GM04504 (cell line): ENCODE results near the gene KBTBD13.

Source experiments
- DNase-seq: peaks from one replicate; pipeline ENCODE4 v3.0.0-alpha.2; 2012; ENCODE audit warnings: low read depth

Gene KBTBD13

DNA sequence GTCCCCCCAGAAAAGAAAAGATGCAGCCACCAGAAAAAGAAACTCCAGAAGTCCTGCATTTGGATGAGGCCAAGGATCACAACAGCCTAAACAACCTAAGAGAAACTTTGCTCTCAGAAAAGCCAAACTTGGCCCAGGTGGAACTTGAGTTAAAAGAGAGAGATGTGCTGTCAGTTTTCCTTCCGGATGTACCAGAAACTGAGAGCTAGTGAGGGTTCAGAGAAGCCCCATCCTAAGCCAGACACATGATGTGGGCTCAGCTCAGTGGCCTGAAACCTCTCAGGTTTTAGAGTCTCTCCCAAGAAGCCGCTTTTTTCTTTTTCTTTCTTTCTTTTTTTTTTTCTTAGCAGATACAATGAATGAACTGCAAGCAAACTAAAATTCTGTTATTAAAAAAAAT is 23.6 kb upstream of the KBTBD13 start:
- DNase-seq, result no peak

DNA sequence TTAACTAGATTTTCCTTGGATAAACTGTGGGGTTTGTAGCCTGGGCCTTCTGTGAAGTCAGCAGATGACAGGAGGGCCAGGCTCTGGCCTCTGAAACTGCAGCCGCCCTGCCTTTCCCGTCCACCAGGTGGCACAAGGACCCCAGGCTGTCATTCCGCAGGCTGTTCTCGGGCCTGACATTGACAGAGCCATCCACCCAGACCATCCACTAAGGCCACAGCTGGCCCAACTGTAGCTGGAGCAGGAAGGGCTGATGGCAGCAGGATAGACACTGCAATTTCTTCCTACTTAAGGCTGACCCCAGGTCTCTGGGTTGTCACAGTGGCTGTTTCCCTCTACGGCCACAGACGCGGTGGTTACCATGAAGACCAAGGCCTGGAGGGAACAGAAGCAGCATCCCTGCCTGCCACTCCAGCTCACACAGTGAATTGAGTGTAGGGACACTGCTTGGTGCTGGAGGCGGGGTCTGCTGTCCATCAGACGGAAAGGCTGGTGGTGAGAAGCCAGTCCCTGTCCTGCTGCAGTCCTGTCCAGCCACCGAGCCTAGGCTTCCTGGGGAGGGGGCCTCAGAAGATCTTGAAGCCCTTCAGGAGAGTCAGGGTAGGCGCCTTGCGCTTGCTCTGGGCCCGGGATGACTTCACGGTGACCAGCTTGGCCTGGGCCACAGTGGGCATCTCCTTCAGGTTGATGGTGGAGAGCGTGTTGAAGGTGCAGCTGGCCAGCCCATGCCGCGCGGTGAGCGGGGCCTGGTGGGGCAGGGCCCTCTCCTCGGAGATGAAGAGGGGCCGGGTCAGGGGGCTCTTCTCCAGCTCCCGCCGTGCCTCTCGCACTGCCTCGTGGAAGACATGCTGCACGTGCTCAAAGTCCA is 22.0 kb upstream of the KBTBD13 start:
- DNase-seq, result peak; percentile 42

- no peak for DNase-seq
Observed at GRCh38 chr15:65055201-65055870, 21.2 kb upstream of the KBTBD13 start.

GRCh38 chr15:65056106-65056505 is 20.4 kb upstream of the KBTBD13 start:
- DNase-seq, result no peak

- no peak for DNase-seq
Observed at GRCh38 chr15:65056868-65057548, 19.5 kb upstream of the KBTBD13 start.

DNA sequence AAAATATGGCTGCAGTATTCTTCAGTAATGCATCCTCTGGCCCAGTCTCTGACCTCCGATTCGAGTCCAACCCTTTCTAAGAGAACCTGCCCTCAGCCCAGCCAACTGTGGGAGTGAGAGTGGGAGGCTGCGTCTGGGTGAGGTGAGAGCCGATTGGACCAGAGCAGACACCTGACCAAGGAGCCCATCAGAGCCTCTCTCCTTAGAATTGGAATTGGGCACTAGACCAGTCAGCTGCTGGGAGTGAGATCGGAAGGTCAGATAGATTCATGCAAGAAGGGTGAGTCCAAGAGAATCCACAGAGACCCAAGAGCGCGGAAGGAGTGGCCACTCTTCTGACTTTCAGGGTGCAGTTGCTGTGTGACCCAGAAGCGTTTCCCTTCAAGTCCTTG is 19.0 kb upstream of the KBTBD13 start:
- DNase-seq, result no peak

GRCh38 chr15:65058394-65059368 is 17.9 kb upstream of the KBTBD13 start:
- DNase-seq, result no peak

DNA sequence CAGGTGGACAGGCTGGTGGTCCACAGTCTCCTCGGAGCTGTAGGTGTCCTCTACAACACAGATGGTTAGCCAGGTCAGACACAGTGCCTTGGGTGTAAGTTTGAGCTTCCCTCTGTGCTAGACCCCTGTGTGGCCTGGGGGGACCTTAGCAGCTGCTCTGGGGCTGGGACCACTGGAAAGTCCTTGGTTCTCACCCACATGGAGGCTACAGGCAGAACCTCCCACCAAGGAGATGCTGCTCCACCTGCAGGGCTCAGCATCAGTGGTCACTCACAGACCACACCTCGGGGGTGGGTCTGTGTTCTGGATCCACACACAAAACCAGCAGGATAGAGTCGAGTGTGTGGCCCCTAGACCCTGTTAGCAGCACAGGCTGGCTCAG is 17.2 kb upstream of the KBTBD13 start:
- DNase-seq, result no peak

- DNase-seq, result no peak
Observed at GRCh38 chr15:65059931-65060596, 16.5 kb upstream of the KBTBD13 start.

- DNase-seq, result no peak
Observed at GRCh38 chr15:65060641-65061397, 15.7 kb upstream of the KBTBD13 start.

- DNase-seq, result no peak
Observed at GRCh38 chr15:65062061-65062460, 14.5 kb upstream of the KBTBD13 start.

DNA sequence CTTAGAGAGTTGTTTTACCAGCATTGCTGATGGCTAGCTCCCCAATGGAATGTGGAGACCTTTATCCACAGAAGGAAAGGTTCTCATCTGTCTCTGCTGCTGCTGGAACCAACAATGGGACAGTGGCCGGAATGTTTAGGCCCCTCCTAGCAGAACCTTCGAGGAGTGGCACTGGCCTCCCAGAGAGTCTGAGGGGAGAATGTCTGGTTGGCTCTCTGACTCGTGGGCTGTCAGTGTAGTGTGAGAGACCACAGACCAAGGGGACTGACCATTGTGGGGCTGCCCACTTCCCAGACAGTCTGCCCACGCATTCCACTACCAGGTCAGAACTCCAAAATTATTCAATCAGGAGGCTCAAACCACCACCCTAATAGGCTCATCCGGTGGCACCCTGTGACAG is 13.8 kb upstream of the KBTBD13 start:
- no peak for DNase-seq

DNA sequence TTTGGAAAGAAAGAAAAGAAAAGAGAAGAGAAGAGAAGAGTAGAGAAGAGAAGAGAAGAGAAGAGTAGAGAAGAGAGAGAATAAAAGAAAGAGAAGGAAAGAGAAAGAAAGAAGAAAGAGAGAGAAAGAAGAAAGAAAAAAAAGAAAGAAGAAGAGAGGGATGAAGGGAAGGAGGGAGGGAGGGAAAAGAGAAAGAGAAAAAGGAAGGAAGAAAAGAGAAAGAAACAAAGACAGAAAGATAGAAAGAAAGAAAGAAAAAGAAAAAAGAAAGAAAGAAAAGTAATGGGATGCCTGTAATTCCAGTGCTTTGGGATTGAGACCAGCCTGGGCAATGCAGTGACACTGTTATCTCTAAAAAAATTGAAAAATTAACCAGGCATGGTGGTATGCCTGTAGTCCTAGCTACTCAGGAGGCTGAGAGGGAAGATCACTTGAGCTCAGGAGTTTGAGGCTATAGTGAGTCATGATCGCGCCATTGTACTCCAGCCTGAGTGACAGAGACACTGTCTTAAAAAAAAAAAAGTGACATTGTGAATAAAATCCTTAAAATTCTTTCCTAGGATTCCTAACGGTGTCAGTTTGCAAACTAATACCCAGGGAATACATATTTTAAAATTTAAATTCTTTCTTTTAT is 10.4 kb upstream of the KBTBD13 start:
- DNase-seq, result no peak

DNA sequence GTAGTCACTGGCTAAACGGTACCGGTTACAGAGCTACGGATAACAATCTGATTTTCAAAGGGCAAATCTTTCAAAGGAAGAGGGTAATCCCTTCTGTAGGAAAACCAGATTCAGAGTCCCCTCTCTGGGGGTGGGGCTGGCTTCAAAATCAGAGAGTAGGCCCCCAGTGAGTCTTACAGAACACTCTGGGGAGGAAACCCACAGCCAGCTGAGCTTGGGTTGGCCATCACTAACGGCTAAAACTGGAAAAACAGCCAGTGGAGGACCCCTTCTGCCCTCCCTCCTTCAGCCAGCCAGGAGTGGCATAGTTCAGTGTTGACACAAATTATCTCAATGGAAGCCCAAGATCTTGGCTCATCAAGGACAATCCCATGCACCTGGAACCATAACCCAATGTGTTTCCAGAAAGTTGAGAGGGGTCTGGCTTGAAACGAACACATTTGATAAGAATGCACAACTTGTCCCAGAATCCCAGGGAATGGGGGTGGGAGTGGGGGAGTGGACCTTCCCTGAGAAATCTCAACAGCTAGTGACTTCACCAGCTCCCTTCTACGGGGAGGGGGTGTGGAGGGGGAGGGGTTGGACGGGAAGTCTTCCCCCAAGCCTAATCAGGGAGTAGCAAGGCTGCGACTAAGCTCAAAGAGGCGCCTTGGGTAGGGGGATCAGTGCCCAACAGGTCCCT is 9.8 kb upstream of the KBTBD13 start:
- DNase-seq, result no peak

GRCh38 chr15:65067317-65067644 is 9.3 kb upstream of the KBTBD13 start:
- DNase-seq, result no peak

DNA sequence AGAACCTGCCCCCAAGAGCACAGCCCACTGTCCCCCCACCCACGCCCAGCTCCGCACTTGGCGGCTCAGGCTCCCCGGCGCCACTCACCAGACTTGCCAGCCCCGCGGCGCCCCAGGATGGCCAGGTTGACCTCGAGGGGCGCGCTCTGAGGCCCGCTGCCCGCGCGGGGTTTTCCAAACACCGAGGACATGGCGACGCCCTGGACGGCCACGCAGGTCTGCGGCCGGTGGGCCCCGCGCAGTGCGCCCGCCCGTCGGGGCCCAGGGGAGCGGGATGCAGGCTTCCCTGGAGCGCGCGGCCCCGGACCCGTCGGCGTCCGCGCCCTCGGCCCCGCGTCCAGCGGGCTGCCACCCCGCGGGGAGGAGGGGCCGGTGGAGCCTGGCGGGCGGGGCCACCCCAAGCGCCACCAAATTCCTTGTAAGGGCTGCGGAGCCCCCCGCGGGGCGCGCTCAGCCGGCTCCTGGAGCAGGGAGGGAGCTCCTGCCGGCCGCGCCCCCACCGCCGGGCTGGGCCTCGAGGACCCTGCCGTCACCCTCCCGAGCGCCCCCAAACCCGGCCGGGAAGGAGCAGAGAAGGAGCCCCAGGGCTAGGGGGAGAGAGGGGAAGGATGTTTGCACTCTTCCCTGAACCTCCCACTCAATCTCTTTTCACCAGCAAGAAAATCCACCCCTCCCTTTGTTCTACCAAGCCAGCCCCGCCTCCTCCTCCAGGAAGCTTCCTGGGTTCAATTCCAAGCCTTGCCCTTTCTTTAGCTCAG is 8.7 kb upstream of the KBTBD13 start, which contains the start of gene RASL12:
Gene RASL12 (minus strand): TSS at position 347 of the 758 bp plus-strand sequence. CDS start 156 bp downstream, at position 191.
- DNase-seq, result no peak

DNA sequence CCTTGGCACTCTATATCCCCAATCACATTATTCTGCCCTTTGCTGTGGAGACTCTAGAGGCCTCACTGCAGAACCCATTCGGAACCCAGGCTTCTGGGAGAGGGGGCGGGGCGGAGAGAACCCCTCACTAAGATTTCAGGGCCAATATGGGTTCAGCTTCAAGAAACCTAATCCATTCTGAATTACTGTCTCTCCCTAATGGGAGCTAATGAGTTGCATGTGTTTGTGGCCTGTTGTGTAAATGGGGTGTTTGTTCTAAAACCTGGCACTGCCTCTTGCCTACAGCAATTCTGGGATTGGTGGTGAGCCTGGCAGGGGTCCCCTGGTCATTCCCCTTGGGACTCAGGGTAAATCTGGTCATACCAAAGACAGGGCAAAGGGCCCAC is 8.2 kb upstream of the KBTBD13 start:
- no peak for DNase-seq

GRCh38 chr15:65069179-65069578 is 7.4 kb upstream of the KBTBD13 start:
- DNase-seq, result peak; percentile 94
